ENCODE data around the gene EFEMP2.

GRCh38 chr11:65872586-65873317 lies at the start of gene EFEMP2:
- TF ChIP-seq, protein P1, sequence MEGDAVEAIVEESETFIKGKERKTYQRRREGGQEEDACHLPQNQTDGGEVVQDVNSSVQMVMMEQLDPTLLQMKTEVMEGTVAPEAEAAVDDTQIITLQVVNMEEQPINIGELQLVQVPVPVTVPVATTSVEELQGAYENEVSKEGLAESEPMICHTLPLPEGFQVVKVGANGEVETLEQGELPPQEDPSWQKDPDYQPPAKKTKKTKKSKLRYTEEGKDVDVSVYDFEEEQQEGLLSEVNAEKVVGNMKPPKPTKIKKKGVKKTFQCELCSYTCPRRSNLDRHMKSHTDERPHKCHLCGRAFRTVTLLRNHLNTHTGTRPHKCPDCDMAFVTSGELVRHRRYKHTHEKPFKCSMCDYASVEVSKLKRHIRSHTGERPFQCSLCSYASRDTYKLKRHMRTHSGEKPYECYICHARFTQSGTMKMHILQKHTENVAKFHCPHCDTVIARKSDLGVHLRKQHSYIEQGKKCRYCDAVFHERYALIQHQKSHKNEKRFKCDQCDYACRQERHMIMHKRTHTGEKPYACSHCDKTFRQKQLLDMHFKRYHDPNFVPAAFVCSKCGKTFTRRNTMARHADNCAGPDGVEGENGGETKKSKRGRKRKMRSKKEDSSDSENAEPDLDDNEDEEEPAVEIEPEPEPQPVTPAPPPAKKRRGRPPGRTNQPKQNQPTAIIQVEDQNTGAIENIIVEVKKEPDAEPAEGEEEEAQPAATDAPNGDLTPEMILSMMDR (IDR thresholded peaks at IDR 0.05; ENCODE audit: extremely low read depth in 1 of 2, insufficient read depth in 1 of 2, low read depth in 1 of 2, low read length in 2 of 2): no peak
- TF ChIP-seq MAX (IDR thresholded peaks at IDR 0.05; ENCODE audit: insufficient read depth, insufficient read length): no peak
- no peak for TF ChIP-seq POLR2AphosphoS5 (IDR thresholded peaks at IDR 0.05; ENCODE audit: insufficient read depth, low read depth, low read length)
- TF ChIP-seq POLR2A (IDR thresholded peaks at IDR 0.05; ENCODE audit: low read depth, low read length): no peak
- TF ChIP-seq EZH2 (IDR thresholded peaks at IDR 0.05; ENCODE audit: borderline replicate concordance, low read depth, low read length, severe bottlenecking): no peak
- TF ChIP-seq JUN (IDR thresholded peaks at IDR 0.05; ENCODE audit: borderline replicate concordance, insufficient read depth, insufficient read length, low read depth): no peak
- TF ChIP-seq MYC (IDR thresholded peaks at IDR 0.05; ENCODE audit: low read depth, low read length): no peak
- no peak for TF ChIP-seq FOS (IDR thresholded peaks at IDR 0.05; ENCODE audit: borderline replicate concordance, insufficient read depth, low read length)
